GM18858 (cell line): ENCODE data around the gene LRCH3.

Experiments
- ATAC-seq: cut with Tn5 transposase; IDR thresholded peaks from one replicate; pipeline ENCODE4 v1.9.1; 2021; ENCODE audit not compliant: unreplicated experiment

LRCH3 gene

GRCh38 chr3:197791892-197792647, 1.0 kb downstream of the LRCH3 start:
- no peak for ATAC-seq

- ATAC-seq: peak; percentile 27
Observed at GRCh38 chr3:197793247-197793646, 2.2 kb downstream of the LRCH3 start.

- peak; percentile 21 for ATAC-seq
Observed at GRCh38 chr3:197794115-197794514, 3.1 kb downstream of the LRCH3 start.

GRCh38 chr3:197795200-197795599, 4.1 kb downstream of the LRCH3 start:
- no peak for ATAC-seq

GRCh38 chr3:197796087-197796486, 5.0 kb downstream of the LRCH3 start:
- no peak for ATAC-seq

- peak; percentile 31 for ATAC-seq
Observed at GRCh38 chr3:197798863-197799262, 7.8 kb downstream of the LRCH3 start.

GRCh38 chr3:197800379-197800778, 9.3 kb downstream of the LRCH3 start:
- no peak for ATAC-seq

- no peak for ATAC-seq
Observed at GRCh38 chr3:197801891-197802778, 11.1 kb downstream of the LRCH3 start.

GRCh38 chr3:197802779-197803459, 11.9 kb downstream of the LRCH3 start:
- no peak for ATAC-seq

GRCh38 chr3:197804511-197804910, 13.5 kb downstream of the LRCH3 start:
- ATAC-seq: no peak

- ATAC-seq: no peak
Observed at GRCh38 chr3:197807969-197808587, 17.0 kb downstream of the LRCH3 start.

- ATAC-seq: no peak
Observed at GRCh38 chr3:197809356-197810020, 18.4 kb downstream of the LRCH3 start.

GRCh38 chr3:197810901-197811300, 19.8 kb downstream of the LRCH3 start:
- no peak for ATAC-seq

GRCh38 chr3:197811343-197811742, 20.3 kb downstream of the LRCH3 start:
- ATAC-seq: no peak

GRCh38 chr3:197814372-197814771, 23.3 kb downstream of the LRCH3 start:
- ATAC-seq: no peak

GRCh38 chr3:197820550-197821335, 29.7 kb downstream of the LRCH3 start:
- ATAC-seq: no peak

- no peak for ATAC-seq
Observed at GRCh38 chr3:197829397-197830045, 38.5 kb downstream of the LRCH3 start.

- ATAC-seq: no peak
Observed at GRCh38 chr3:197830308-197830966, 39.4 kb downstream of the LRCH3 start.

- no peak for ATAC-seq
Observed at GRCh38 chr3:197830967-197831313, 39.9 kb downstream of the LRCH3 start.
